Measurements from ENCODE around the gene TCF4.

Gene TCF4

DNA sequence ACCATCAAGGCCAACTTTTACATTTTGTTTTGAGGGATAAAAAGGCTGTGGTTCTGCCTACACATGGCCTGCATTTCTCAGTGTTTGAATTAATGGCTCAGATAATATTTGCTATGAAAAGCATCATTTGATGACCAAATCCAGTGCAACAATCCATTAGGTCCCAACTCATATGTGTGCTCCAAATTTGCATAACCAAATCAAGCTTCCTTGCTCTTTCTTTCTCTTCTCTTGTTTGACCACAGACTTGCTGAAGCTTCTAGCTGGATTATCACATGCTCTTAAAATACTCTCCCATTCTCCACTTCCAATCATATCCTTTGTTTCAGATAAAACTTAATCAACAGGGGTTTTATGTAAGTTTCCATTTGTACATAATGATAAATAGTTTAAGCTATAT, 147.0 kb downstream of the TCF4 start:
- DNase-seq (ENCODE audit: low read depth), result no peak

GRCh38 chr18:55439056-55439455, 148.9 kb downstream of the TCF4 start:
- TF ChIP-seq CTCF (conservative IDR thresholded peaks at IDR 0.05; ENCODE audit: low read depth, low read length), result no peak
- DNase-seq (ENCODE audit: low read depth), result no peak
- H3K4me3 ChIP-seq (ENCODE audit: low read length), result no peak overlapping the region

More for the DNA sequence above, 147.0 kb downstream of the TCF4 start:
- no peak for TF ChIP-seq CTCF (conservative IDR thresholded peaks at IDR 0.05; ENCODE audit: low read depth, low read length)
- H3K4me3 ChIP-seq (ENCODE audit: low read length), result no peak overlapping the region

GRCh38 chr18:55435592-55435991, 152.4 kb downstream of the TCF4 start:
- no peak for TF ChIP-seq CTCF (conservative IDR thresholded peaks at IDR 0.05; ENCODE audit: low read depth, low read length)
- DNase-seq (ENCODE audit: low read depth), result no peak
- H3K4me3 ChIP-seq (ENCODE audit: low read length), result no peak overlapping the region

DNA sequence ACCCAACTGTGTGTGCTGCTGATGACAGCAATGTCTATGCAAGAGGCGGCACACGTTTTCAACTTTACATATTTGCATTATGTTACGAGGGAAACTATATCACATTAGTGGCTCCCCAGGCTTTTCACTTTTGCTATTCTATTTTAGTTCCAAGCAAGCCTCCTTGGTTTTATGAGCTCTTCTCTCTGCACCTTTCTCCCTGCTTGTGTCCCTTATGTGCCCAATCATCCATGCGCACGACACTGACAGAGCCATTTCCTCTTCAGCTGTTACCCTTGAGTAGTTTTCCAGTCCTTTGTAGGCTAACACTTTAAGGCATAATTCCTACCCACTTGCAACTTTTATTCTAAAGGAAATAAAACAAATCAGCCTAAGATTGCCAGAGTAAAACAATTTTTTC, 154.3 kb downstream of the TCF4 start:
- DNase-seq (ENCODE audit: low read depth), result no peak
- no peak overlapping the region for H3K4me3 ChIP-seq (ENCODE audit: low read length)

GRCh38 chr18:55433140-55433539, 154.9 kb downstream of the TCF4 start:
- no peak for TF ChIP-seq CTCF (conservative IDR thresholded peaks at IDR 0.05; ENCODE audit: low read depth, low read length)
- no peak for DNase-seq (ENCODE audit: low read depth)

More for the DNA sequence above, 154.3 kb downstream of the TCF4 start:
- no peak for TF ChIP-seq CTCF (conservative IDR thresholded peaks at IDR 0.05; ENCODE audit: low read depth, low read length)

GRCh38 chr18:55432307-55433040, 155.5 kb downstream of the TCF4 start:
- no peak for TF ChIP-seq CTCF (conservative IDR thresholded peaks at IDR 0.05; ENCODE audit: low read depth, low read length)
- H3K4me3 ChIP-seq (ENCODE audit: low read length), result no peak overlapping the region
- DNase-seq (ENCODE audit: low read depth), result no peak

More at GRCh38 chr18:55433140-55433539, 154.9 kb downstream of the TCF4 start:
- H3K4me3 ChIP-seq (ENCODE audit: low read length), result no peak overlapping the region

DNA sequence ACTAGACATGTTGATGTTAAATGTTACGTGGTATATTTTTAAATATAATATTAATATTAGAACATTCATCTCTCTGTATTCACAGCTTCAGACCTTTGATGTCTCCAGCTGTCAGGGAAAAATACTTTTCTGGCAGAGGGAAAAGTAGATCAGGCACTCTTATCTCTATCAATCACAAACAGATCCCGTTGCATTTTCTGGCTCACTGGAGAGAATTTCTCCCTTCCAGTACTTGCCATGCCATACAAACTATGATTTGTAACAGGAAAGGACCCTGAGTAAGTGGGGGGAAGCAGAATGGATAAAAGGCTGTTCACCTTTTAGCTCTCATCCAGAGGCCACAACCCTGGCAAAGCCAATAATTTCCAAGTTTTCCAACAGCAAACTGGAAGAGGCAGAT, 158.0 kb downstream of the TCF4 start:
- no peak for TF ChIP-seq CTCF (conservative IDR thresholded peaks at IDR 0.05; ENCODE audit: low read depth, low read length)
- no peak overlapping the region for H3K4me3 ChIP-seq (ENCODE audit: low read length)
- no peak for DNase-seq (ENCODE audit: low read depth)
